Measurements from ENCODE around the gene AGT.

Gene AGT

DNA sequence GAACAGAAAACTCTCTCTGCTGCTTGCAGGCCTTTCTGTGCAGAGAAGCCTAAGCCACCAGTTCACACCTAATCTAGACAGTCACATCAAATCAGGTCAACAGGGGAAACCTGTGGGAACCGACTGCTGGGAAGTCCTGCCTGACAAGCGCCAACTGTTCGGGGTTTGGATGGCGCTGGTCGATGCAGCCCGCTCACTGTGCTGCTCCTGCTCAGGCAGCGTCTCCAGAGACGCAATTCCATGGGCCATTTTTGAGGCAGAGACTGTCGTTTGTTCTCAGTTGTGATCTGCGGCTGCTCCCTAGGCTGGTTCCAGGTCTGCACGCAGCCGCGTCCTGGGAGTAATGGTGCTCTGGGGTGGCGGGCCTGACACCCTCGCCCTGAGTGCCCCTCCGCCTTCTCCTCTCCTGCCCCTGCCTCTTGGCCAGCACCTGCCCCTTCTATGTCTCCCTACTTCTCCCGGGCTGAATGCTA is 1.4 kb downstream of the AGT start:
- H3K27ac ChIP-seq (replicated peaks), result no peak overlapping the region
- TF ChIP-seq POLR2AphosphoS5 (IDR thresholded peaks at IDR 0.05; ENCODE audit: low read depth) (no peak), SPI1 (IDR thresholded peaks at IDR 0.05; ENCODE audit: borderline replicate concordance, low read depth) (no peak), GABPA (IDR thresholded peaks at IDR 0.05; ENCODE audit: low read depth) (no peak)
- TF ChIP-seq, protein P1, sequence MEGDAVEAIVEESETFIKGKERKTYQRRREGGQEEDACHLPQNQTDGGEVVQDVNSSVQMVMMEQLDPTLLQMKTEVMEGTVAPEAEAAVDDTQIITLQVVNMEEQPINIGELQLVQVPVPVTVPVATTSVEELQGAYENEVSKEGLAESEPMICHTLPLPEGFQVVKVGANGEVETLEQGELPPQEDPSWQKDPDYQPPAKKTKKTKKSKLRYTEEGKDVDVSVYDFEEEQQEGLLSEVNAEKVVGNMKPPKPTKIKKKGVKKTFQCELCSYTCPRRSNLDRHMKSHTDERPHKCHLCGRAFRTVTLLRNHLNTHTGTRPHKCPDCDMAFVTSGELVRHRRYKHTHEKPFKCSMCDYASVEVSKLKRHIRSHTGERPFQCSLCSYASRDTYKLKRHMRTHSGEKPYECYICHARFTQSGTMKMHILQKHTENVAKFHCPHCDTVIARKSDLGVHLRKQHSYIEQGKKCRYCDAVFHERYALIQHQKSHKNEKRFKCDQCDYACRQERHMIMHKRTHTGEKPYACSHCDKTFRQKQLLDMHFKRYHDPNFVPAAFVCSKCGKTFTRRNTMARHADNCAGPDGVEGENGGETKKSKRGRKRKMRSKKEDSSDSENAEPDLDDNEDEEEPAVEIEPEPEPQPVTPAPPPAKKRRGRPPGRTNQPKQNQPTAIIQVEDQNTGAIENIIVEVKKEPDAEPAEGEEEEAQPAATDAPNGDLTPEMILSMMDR (IDR thresholded peaks at IDR 0.05; ENCODE audit: insufficient read depth, low read length), result no peak
- TF ChIP-seq, protein P2, sequence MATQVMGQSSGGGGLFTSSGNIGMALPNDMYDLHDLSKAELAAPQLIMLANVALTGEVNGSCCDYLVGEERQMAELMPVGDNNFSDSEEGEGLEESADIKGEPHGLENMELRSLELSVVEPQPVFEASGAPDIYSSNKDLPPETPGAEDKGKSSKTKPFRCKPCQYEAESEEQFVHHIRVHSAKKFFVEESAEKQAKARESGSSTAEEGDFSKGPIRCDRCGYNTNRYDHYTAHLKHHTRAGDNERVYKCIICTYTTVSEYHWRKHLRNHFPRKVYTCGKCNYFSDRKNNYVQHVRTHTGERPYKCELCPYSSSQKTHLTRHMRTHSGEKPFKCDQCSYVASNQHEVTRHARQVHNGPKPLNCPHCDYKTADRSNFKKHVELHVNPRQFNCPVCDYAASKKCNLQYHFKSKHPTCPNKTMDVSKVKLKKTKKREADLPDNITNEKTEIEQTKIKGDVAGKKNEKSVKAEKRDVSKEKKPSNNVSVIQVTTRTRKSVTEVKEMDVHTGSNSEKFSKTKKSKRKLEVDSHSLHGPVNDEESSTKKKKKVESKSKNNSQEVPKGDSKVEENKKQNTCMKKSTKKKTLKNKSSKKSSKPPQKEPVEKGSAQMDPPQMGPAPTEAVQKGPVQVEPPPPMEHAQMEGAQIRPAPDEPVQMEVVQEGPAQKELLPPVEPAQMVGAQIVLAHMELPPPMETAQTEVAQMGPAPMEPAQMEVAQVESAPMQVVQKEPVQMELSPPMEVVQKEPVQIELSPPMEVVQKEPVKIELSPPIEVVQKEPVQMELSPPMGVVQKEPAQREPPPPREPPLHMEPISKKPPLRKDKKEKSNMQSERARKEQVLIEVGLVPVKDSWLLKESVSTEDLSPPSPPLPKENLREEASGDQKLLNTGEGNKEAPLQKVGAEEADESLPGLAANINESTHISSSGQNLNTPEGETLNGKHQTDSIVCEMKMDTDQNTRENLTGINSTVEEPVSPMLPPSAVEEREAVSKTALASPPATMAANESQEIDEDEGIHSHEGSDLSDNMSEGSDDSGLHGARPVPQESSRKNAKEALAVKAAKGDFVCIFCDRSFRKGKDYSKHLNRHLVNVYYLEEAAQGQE (IDR thresholded peaks at IDR 0.05; ENCODE audit: insufficient replicate concordance, low read depth), result no peak
- DNase-seq (ENCODE audit: low read depth in 1 of 2, low spot score in 1 of 2), result no peak
- H3K27me3 ChIP-seq (ENCODE audit: insufficient read depth, poor library complexity, severe bottlenecking), result no peaks in the 10 kb centered on the region
- H3K4me3 ChIP-seq (replicated peaks; ENCODE audit: insufficient read depth, low read length), result no peak overlapping the region

DNA sequence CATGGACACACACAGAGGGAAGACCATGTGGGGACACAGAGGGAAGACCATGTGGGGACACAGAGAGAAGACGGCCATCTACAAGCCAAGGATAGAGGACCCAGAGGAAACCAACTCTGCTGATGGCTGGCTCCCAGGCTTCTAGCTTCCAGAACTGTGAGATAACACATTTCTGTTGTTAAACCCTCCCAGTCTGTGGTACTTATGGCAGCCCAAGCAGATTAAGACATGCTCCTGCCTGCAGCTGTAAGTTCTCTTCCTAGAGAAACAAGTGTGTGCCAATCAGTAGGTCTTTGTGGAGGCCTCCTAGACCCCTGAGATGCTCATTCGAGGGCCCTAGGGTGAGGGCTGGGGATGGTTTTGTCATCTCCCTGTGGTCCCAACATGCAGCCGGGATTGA is 2.7 kb downstream of the AGT start:
- no peak for TF ChIP-seq GABPA (IDR thresholded peaks at IDR 0.05; ENCODE audit: low read depth)
- TF ChIP-seq, protein P2 (IDR thresholded peaks at IDR 0.05; ENCODE audit: insufficient replicate concordance, low read depth), result no peak
- TF ChIP-seq, protein P1 (IDR thresholded peaks at IDR 0.05; ENCODE audit: insufficient read depth, low read length), result no peak
- TF ChIP-seq POLR2AphosphoS5 (IDR thresholded peaks at IDR 0.05; ENCODE audit: low read depth), result no peak
- no peak for TF ChIP-seq SPI1 (IDR thresholded peaks at IDR 0.05; ENCODE audit: borderline replicate concordance, low read depth)
- no peak overlapping the region for H3K4me3 ChIP-seq (replicated peaks; ENCODE audit: insufficient read depth, low read length)
- no peak overlapping the region for H3K27ac ChIP-seq (replicated peaks)
- H3K27me3 ChIP-seq (ENCODE audit: insufficient read depth, poor library complexity, severe bottlenecking), result no peaks in the 10 kb centered on the region
- DNase-seq (ENCODE audit: low read depth in 1 of 2, low spot score in 1 of 2), result no peak

DNA sequence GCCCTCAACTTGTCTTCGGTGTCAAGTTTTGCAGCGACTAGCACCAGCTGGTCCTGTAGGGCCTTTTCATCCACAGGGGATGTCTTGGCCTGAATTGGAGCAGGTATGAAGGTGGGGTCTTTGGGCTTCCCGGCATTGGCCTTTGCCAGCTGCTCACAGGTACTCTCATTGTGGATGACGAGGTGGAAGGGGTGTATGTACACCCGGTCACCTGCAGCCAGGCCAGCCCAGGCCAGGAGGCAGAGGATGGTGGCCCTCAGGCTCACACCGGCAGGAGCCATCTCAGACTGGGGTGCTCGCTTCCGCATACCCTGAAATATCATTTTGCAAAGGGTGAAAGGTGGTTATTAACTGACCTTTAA is 3.4 kb downstream of the AGT start:
- DNase-seq (ENCODE audit: low read depth in 1 of 2, low spot score in 1 of 2), result no peak
- Histone ChIP-seq H3K4me3 (replicated peaks; ENCODE audit: insufficient read depth, low read length) (no peak overlapping the region), H3K27ac (replicated peaks) (no peak overlapping the region), H3K27me3 (ENCODE audit: insufficient read depth, poor library complexity, severe bottlenecking) (no peaks in the 10 kb centered on the region)
- no peak for TF ChIP-seq GABPA (IDR thresholded peaks at IDR 0.05; ENCODE audit: low read depth)

DNA sequence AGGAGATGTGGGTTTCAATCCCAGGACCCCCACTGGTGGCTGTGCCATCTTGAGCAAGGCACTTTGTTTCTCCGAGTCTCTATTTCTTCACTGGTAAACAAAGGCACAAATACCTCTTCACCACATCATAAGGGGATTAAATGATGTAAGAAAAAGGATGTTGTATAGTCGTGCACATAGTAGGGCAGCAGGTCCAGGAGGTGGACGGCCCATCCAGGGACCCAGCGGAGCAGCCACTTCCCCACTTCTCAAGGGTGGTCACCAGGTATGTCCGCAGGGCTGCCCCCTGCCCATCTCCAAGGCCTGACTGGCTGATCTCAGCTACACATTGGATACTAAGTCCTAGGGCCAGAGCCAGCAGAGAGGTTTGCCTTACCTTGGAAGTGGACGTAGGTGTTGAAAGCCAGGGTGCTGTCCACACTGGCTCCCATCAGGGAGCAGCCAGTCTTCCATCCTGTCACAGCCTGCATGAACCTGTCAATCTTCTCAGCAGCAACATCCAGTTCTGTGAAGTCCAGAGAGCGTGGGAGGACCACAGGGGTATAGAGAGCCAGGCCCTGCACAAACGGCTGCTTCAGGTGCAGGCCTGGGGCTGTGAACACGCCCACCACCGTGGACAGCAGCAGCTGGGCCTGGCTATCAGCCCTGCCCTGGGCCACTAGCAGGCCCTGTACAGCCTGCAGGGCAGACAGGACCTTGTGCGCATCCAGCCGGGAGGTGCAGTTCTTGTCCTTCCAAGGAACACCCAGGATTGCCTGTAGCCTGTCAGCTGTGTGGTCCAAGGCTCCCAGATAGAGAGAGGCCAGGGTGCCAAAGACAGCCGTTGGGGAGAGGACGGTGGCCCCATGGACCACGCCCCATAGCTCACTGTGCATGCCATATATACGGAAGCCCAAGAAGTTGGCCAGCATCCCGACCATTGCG is 4.0 kb downstream of the AGT start:
- Histone ChIP-seq H3K4me3 (replicated peaks; ENCODE audit: insufficient read depth, low read length) (no peak overlapping the region), H3K27ac (replicated peaks) (no peak overlapping the region), H3K27me3 (ENCODE audit: insufficient read depth, poor library complexity, severe bottlenecking) (no peaks in the 10 kb centered on the region)
- no peak for TF ChIP-seq POLR2AphosphoS5 (IDR thresholded peaks at IDR 0.05; ENCODE audit: low read depth)
- no peak for TF ChIP-seq SPI1 (IDR thresholded peaks at IDR 0.05; ENCODE audit: borderline replicate concordance, low read depth)
- no peak for TF ChIP-seq GABPA (IDR thresholded peaks at IDR 0.05; ENCODE audit: low read depth)
- TF ChIP-seq, protein P2 (IDR thresholded peaks at IDR 0.05; ENCODE audit: insufficient replicate concordance, low read depth), result no peak
- TF ChIP-seq, protein P1 (IDR thresholded peaks at IDR 0.05; ENCODE audit: insufficient read depth, low read length), result no peak
- DNase-seq (ENCODE audit: low read depth in 1 of 2, low spot score in 1 of 2), result no peak

All from HL-60 (cell line).